ENCODE results near the gene USP36.

USP36 gene

GRCh38 chr17:78796517-78796900, 44.1 kb downstream of the USP36 start:
- Histone ChIP-seq H3K4me2 (ENCODE audit: low read depth, low read length, poor library complexity, severe bottlenecking) (no peak overlapping the region), H4K20me1 (ENCODE audit: insufficient read depth, low read length, poor library complexity, severe bottlenecking) (peaks cover 4% of the 10 kb centered on the region), H3K27me3 (ENCODE audit: insufficient read depth, low read length, poor library complexity, severe bottlenecking) (no peaks in the 10 kb centered on the region), H2AFZ (ENCODE audit: low read length) (no peak overlapping the region), H3K9me3 (ENCODE audit: insufficient read depth, low read depth, low read length) (no peaks in the 10 kb centered on the region), H3K9ac (ENCODE audit: low read depth, low read length, poor library complexity, severe bottlenecking) (no peak overlapping the region), H3K36me3 (ENCODE audit: insufficient read depth, low read length) (peaks cover 52% of the 10 kb centered on the region; the same call in 1 of the 2 replicates), H3F3A (ENCODE audit: low read depth) (no peaks in the 10 kb centered on the region), H3K4me3 (ENCODE audit: low read length, poor library complexity, severe bottlenecking) (no peak overlapping the region), H3K9me2 (replicated peaks; ENCODE audit: low read depth, low read length) (no peaks in the 10 kb centered on the region), H3K79me2 (ENCODE audit: insufficient read depth, low read length) (peaks cover 4% of the 10 kb centered on the region; the same call in 1 of the 2 replicates), H3K4me1 (ENCODE audit: insufficient read depth, low read length, poor library complexity, severe bottlenecking) (no peaks in the 10 kb centered on the region)
- TF ChIP-seq EZH2phosphoT487 (IDR thresholded peaks at IDR 0.05; ENCODE audit: borderline replicate concordance) (no peak), CTCF (conservative IDR thresholded peaks at IDR 0.05; ENCODE audit: low read length) (no peak)

- TF ChIP-seq CTCF (conservative IDR thresholded peaks at IDR 0.05; ENCODE audit: low read length) (no peak), EZH2phosphoT487 (IDR thresholded peaks at IDR 0.05; ENCODE audit: borderline replicate concordance) (no peak)
- H3K79me2 ChIP-seq (ENCODE audit: insufficient read depth, low read length), result peaks cover 4% of the 10 kb centered on the region; the same call in 1 of the 2 replicates
- H3K4me2 ChIP-seq (ENCODE audit: low read depth, low read length, poor library complexity, severe bottlenecking), result no peak overlapping the region
- no peaks in the 10 kb centered on the region for H3K4me1 ChIP-seq (ENCODE audit: insufficient read depth, low read length, poor library complexity, severe bottlenecking)
- H3F3A ChIP-seq (ENCODE audit: low read depth), result no peaks in the 10 kb centered on the region
- H3K36me3 ChIP-seq (ENCODE audit: insufficient read depth, low read length), result peaks cover 47% of the 10 kb centered on the region; the same call in 1 of the 2 replicates
- no peaks in the 10 kb centered on the region for H3K9me3 ChIP-seq (ENCODE audit: insufficient read depth, low read depth, low read length)
- no peak overlapping the region for H3K4me3 ChIP-seq (ENCODE audit: low read length, poor library complexity, severe bottlenecking)
- no peaks in the 10 kb centered on the region for H3K27me3 ChIP-seq (ENCODE audit: insufficient read depth, low read length, poor library complexity, severe bottlenecking)
- H3K9me2 ChIP-seq (replicated peaks; ENCODE audit: low read depth, low read length), result no peaks in the 10 kb centered on the region
- H4K20me1 ChIP-seq (ENCODE audit: insufficient read depth, low read length, poor library complexity, severe bottlenecking), result peaks cover 4% of the 10 kb centered on the region
- H2AFZ ChIP-seq (ENCODE audit: low read length), result no peak overlapping the region
- H3K9ac ChIP-seq (ENCODE audit: low read depth, low read length, poor library complexity, severe bottlenecking), result no peak overlapping the region
Observed at GRCh38 chr17:78795861-78796516, 44.6 kb downstream of the USP36 start.

- Histone ChIP-seq H3K9me3 (ENCODE audit: insufficient read depth, low read depth, low read length) (no peaks in the 10 kb centered on the region), H3F3A (ENCODE audit: low read depth) (no peaks in the 10 kb centered on the region), H3K27me3 (ENCODE audit: insufficient read depth, low read length, poor library complexity, severe bottlenecking) (no peaks in the 10 kb centered on the region), H3K4me3 (ENCODE audit: low read length, poor library complexity, severe bottlenecking) (no peak overlapping the region), H3K4me2 (ENCODE audit: low read depth, low read length, poor library complexity, severe bottlenecking) (no peak overlapping the region), H3K36me3 (ENCODE audit: insufficient read depth, low read length) (peaks cover 47% of the 10 kb centered on the region; the same call in 1 of the 2 replicates), H3K79me2 (ENCODE audit: insufficient read depth, low read length) (peaks cover 4% of the 10 kb centered on the region; the same call in 1 of the 2 replicates), H2AFZ (ENCODE audit: low read length) (no peak overlapping the region), H3K4me1 (ENCODE audit: insufficient read depth, low read length, poor library complexity, severe bottlenecking) (no peaks in the 10 kb centered on the region), H3K9ac (ENCODE audit: low read depth, low read length, poor library complexity, severe bottlenecking) (no peak overlapping the region), H3K9me2 (replicated peaks; ENCODE audit: low read depth, low read length) (no peaks in the 10 kb centered on the region), H4K20me1 (ENCODE audit: insufficient read depth, low read length, poor library complexity, severe bottlenecking) (peaks cover 4% of the 10 kb centered on the region)
- TF ChIP-seq EZH2phosphoT487 (IDR thresholded peaks at IDR 0.05; ENCODE audit: borderline replicate concordance), result no peak
- no peak for TF ChIP-seq CTCF (conservative IDR thresholded peaks at IDR 0.05; ENCODE audit: low read length)
Observed at GRCh38 chr17:78794864-78795640, 45.6 kb downstream of the USP36 start.

Data from Loucy (cell line).